Stomach (tissue), 4 donors: ENCODE results near the gene CRHR1.

ENCODE experiments used
- POLR2A ChIP-seq, 4 donors: fragments of 450-650 bp; IDR thresholded peaks; one replicate each; pipeline ENCODE4 v1.6.1; 2016; ENCODE audit warnings: antibody characterized with exemption in 4 of 4, control low read depth in 2 of 4, mild to moderate bottlenecking in 1 of 4, moderate library complexity in 1 of 4
- TF ChIP-seq, protein P1 (sequence below), 7 experiments: fragments of 450-650 bp in 4 of 7; fragments of 200-600 bp in 3 of 7; sonication (generic) in 3 of 7; IDR thresholded peaks; one replicate each; pipeline ENCODE4 v1.5.1; 2016 to 2019; ENCODE audit warnings: antibody characterized with exemption in 7 of 7, control low read depth in 2 of 7, mild to moderate bottlenecking in 1 of 7

DNA sequence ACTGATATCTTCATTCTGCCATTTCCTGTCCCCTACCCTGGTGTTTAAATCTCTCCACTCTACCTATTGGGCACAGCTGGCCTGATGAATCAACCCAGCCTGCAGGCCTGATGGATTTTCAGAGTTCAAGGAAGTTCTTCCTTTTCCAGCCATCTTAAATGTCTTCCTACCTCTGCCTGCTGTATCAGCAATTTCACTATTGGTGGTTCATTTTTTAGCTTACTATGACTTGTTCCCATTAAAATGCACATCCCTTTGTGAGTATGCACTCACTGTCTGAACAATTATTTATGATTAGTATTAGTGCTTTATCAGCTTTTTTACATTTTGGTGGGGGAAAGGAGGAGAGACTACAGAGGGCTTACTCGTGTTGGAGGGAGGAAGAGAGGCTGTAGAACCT, 48.6 kb upstream of the CRHR1 start:
- TF ChIP-seq POLR2A (IDR thresholded peaks at IDR 0.05) = no peak
- TF ChIP-seq, protein P1, sequence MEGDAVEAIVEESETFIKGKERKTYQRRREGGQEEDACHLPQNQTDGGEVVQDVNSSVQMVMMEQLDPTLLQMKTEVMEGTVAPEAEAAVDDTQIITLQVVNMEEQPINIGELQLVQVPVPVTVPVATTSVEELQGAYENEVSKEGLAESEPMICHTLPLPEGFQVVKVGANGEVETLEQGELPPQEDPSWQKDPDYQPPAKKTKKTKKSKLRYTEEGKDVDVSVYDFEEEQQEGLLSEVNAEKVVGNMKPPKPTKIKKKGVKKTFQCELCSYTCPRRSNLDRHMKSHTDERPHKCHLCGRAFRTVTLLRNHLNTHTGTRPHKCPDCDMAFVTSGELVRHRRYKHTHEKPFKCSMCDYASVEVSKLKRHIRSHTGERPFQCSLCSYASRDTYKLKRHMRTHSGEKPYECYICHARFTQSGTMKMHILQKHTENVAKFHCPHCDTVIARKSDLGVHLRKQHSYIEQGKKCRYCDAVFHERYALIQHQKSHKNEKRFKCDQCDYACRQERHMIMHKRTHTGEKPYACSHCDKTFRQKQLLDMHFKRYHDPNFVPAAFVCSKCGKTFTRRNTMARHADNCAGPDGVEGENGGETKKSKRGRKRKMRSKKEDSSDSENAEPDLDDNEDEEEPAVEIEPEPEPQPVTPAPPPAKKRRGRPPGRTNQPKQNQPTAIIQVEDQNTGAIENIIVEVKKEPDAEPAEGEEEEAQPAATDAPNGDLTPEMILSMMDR (IDR thresholded peaks at IDR 0.05) = no peak
